Left ventricle myocardium inferior (tissue), 1 donor: Measurements from ENCODE around the gene NOP10. TPM values are rescaled to one million over a fixed set of nuclear protein-coding genes. Genes with fewer than 3 reads are reported as not detected.
A peak's percentile ranks its signal among the peaks of the same experiment; 100 is the strongest.

Experiments
- DNase-seq: peaks from one replicate; pipeline ENCODE4 v3.0.0-alpha.2; 2020
- H3K27ac ChIP-seq: fragments of 200-600 bp; replicated peaks from 2 replicates; pipeline ENCODE4 v1.8.0; 2021
- H3K27me3 ChIP-seq: fragments of 200-600 bp; 2 replicates; pipeline ENCODE4 v1.8.0; 2021; ENCODE audit warnings: low read depth
- H3K36me3 ChIP-seq: fragments of 200-600 bp; 2 replicates; pipeline ENCODE4 v1.8.0; 2021
- H3K4me1 ChIP-seq: fragments of 200-600 bp; 2 replicates; pipeline ENCODE4 v1.8.0; 2021
- H3K4me3 ChIP-seq: fragments of 200-600 bp; 2 replicates; pipeline ENCODE4 v1.8.0; 2021; ENCODE audit warnings: mild to moderate bottlenecking, moderate library complexity
- H3K9me3 ChIP-seq: fragments of 200-600 bp; replicated peaks from 2 replicates; pipeline ENCODE4 v1.8.0; 2021
- intact Hi-C: fragments of 100-400 bp; cut with micrococcal nuclease; formaldehyde crosslinking; loops from one replicate; pipeline ENCODE4 v1.11.0; 2022
- total RNA-seq: library from RNA; stranded (reverse); fragmentation: NEBNext Ultra II Directional; extraction: Animal tissue kit (Norgen Biotek cat#: 25700); gene quantifications from one replicate; pipeline ENCODE4 v1.2.1, GENCODE V29; 2021
- TF ChIP-seq, protein P1 (sequence below): fragments of 200-600 bp; IDR thresholded peaks from 2 replicates; pipeline ENCODE4 v1.8.0; 2021; ENCODE audit warnings: antibody characterized with exemption, mild to moderate bottlenecking, borderline replicate concordance
- donor health status: DM: no; HTN: yes; CAD: no; lungs with severe emphysema.

The NOP10 gene
- total RNA-seq, 1 donor from 2014 or later, result 140 TPM

DNA sequence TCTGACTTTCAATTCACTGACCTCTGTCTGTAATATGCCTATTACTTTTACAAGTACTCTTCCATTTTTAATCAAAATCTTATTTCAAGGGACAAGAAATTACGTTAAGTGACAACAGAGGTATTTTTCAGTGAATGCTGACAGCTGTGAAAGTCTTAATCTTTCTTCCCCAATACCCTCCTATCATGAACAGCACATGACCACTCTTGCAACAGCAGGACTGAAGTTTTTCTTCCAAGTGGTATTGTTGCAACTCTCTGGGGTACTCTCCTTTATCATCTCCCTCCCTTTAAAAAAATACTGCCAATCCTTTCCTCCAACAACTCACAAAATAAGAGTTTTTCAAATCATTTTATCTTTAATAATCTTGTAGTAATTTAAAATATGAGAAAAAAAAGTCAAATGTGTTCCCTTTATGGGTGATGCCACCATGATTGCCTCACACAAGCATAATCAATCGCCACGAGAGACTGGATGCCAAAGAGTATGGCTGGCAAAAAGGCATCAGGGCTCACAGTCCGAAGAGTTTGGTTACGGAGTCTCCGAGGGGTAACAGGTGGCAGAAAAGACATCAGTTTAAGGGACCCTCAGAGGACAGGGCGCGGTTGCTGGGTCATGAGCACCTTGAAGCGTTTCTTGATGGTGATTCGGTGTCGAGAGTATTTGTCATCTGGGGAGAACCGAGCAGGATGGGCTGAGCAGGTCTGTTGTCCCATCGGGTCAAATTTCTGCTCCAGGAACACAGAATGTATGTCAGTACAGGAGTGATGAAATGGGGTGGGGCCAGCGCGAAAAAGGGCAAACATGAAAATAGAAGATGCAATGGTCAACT lies 1.3 kb downstream of the NOP10 start:
- H3K4me3 ChIP-seq, result peak overlapping the region; percentile 86
- no peaks in the 10 kb centered on the region for H3K9me3 ChIP-seq
- peaks cover 40% of the 10 kb centered on the region for H3K4me1 ChIP-seq
- peaks cover 19% of the 10 kb centered on the region for H3K36me3 ChIP-seq
- TF ChIP-seq, protein P1, sequence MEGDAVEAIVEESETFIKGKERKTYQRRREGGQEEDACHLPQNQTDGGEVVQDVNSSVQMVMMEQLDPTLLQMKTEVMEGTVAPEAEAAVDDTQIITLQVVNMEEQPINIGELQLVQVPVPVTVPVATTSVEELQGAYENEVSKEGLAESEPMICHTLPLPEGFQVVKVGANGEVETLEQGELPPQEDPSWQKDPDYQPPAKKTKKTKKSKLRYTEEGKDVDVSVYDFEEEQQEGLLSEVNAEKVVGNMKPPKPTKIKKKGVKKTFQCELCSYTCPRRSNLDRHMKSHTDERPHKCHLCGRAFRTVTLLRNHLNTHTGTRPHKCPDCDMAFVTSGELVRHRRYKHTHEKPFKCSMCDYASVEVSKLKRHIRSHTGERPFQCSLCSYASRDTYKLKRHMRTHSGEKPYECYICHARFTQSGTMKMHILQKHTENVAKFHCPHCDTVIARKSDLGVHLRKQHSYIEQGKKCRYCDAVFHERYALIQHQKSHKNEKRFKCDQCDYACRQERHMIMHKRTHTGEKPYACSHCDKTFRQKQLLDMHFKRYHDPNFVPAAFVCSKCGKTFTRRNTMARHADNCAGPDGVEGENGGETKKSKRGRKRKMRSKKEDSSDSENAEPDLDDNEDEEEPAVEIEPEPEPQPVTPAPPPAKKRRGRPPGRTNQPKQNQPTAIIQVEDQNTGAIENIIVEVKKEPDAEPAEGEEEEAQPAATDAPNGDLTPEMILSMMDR, result no peak
- H3K27ac ChIP-seq, result no peak overlapping the region
- H3K27me3 ChIP-seq, result no peaks in the 10 kb centered on the region
- intact Hi-C loops, result no loop called here
- no peak for DNase-seq

DNA sequence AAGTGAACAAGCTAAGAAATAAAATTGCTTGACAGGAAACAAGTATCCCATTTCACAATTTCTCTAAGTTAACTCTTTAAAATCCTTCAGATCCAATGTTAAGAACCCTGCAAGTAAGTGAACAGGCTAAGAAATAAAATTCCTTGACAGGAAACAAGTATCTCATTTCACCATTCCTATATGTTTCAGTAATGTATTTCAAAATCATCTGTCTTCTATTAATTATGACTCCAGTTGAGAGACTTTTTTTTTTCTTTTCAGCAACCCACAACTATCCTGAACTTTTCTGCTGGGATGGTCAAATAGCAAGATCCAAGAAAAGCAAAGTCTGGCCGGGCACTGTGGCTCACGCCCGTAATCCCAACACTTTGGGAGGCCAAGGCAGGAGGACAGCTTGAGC lies 3.0 kb downstream of the NOP10 start:
- Histone ChIP-seq H3K9me3 (no peaks in the 10 kb centered on the region), H3K27ac (no peak overlapping the region), H3K4me3 (no peak overlapping the region), H3K27me3 (no peaks in the 10 kb centered on the region), H3K36me3 (peaks cover 19% of the 10 kb centered on the region), H3K4me1 (peaks cover 57% of the 10 kb centered on the region)
- DNase-seq, result no peak
- TF ChIP-seq, protein P1, result no peak
- intact Hi-C loops, result no loop called here

DNA sequence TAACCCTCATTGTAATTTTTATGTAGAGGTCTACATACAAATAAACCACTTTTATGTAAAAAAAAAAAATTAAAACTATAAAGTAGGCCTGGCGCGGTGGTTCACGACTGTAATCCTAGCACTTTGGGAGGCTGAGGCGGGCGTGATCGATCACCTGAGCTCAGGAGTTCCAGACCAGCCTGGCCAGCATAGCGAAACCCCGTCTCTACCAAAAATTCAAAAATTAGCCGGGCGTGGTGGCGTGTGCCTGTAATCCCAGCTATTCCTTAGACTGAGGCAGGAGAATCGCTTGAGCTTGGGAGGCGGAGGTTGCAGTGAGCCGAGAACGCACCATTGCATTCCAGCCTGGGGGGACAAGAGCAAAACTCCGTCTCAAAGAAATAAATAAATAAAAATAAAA lies 4.6 kb downstream of the NOP10 start:
- no peaks in the 10 kb centered on the region for H3K27me3 ChIP-seq
- no peaks in the 10 kb centered on the region for H3K9me3 ChIP-seq
- H3K4me1 ChIP-seq, result peaks cover 73% of the 10 kb centered on the region
- DNase-seq, result no peak
- H3K27ac ChIP-seq, result peak overlapping the region; percentile 94
- TF ChIP-seq, protein P1, result no peak
- intact Hi-C loops, result no loop called here
- peaks cover 19% of the 10 kb centered on the region for H3K36me3 ChIP-seq
- H3K4me3 ChIP-seq, result peak overlapping the region; percentile 86

DNA sequence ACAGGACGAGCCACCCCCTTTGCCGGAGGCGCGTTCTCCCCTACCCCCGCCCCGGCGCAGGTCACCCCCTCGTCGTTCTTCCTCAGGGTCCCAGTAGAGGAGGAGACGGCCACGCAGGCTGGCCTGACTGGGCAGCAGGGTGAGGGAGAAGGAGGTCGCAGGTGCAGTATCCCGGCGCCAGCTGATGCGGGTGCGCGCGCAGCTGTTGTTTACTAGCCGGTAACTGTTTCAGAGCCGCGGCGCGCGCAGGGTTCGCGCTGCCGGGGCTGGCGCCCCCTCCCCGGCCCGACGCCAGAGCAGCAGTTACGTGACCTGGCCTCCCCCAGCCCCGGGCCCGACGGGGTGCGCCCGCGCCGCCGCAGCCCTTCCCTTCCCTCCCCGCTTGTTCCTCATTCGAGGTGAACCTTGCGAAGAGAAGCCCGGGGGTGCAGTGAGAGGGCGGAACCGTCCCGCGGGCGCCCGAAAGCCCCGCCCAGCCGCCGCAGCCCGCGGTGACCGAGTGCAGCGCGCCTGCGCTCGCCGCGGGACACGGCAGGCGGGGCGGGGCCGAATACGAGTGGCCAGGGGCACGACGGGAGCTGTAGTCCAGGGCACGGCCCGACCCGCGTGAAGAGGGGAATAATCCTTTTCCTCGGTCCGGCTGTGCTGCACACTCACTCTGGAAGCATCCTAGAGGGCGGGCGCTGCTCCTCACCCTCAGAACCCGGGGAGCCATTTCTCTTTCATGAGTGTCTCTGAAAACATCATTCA lies 5.2 kb downstream of the NOP10 start, which contains the start of gene SLC12A6:
Gene SLC12A6, minus strand, starts transcription at position 225 of the 750 bp plus-strand sequence. CDS start 1,101 bp downstream, outside the sequence.
- H3K27ac ChIP-seq, result peak within 1 kb of the TSS; percentile 94
- intact Hi-C loops, result no loop called here
- H3K4me3 ChIP-seq, result peak within 1 kb of the TSS; percentile 86
- peaks cover 75% of the 10 kb centered on the region for H3K4me1 ChIP-seq
- H3K36me3 ChIP-seq, result peaks cover 19% of the 10 kb centered on the region
- TF ChIP-seq, protein P1, result no peak
- DNase-seq, result peak; percentile 91
- H3K27me3 ChIP-seq, result no peaks in the 10 kb centered on the region
- H3K9me3 ChIP-seq, result no peaks in the 10 kb centered on the region

DNA sequence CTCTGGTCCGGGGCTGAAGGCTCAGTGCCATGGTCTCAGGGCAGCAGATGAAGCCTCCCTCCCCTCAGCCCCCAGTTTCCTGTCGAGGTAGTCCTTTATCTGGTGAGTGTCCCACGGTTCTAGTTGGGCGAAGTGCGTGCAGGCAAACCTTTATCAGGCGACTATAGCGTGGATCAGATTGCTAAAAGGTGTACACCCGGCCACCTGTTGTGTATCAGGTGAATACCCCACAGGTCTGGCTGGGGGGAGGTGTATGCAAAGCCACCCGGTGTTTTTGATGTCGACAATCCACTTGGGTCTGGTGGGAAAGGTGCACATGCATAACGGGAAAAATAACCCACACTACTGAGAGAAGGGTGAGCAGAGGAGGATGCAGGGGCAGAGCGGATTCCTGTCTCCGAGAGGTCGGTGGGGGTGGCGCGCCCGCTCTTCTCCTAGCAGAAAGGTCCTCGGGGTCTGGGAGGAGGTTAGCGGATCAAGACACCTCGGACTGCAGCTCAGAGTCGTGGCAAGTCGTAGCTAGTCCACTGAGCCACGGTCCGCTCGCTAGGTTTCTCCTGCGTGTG lies 5.9 kb downstream of the NOP10 start:
- Histone ChIP-seq H3K27me3 (no peaks in the 10 kb centered on the region), H3K4me3 (peak overlapping the region; percentile 86), H3K36me3 (peaks cover 24% of the 10 kb centered on the region), H3K27ac (peak overlapping the region; percentile 94), H3K4me1 (peaks cover 68% of the 10 kb centered on the region), H3K9me3 (no peaks in the 10 kb centered on the region)
- no peak for DNase-seq
- TF ChIP-seq, protein P1, result no peak
- intact Hi-C loops, result no loop called here
